Kidney (tissue), 14 donors: Measurements from ENCODE around the gene SLC1A2. TPM values are rescaled to one million over a fixed set of nuclear protein-coding genes. Genes with fewer than 3 reads are reported as not detected.

Source experiments
- DNase-seq, 5 donors: peaks; one replicate each; pipeline ENCODE4 v3.0.0-alpha.2; 2013 to 2020
- FAIRE-seq: peaks from 2 replicates; lab custom pipeline; 2012; peaks lifted over from hg19 to GRCh38; lab: Jason Lieb, UNC
- H3K27ac ChIP-seq, 2 donors: one replicate each; pipeline ENCODE4 v1.7.0; 2013; ENCODE audit warnings: low read depth in 2 of 2, low read length in 2 of 2, inconsistent platforms in 1 of 2
- H3K27me3 ChIP-seq: one replicate; pipeline ENCODE4 v1.7.1; 2013; ENCODE audit warnings: low read length, inconsistent platforms; ENCODE audit not compliant: control insufficient read depth, insufficient read depth
- H3K36me3 ChIP-seq, 3 donors: one replicate each; pipeline versions ENCODE4 v1.7.0 to v1.7.1; 2013; ENCODE audit warnings: low read length in 3 of 3, control low read depth in 1 of 3, inconsistent platforms in 1 of 3; ENCODE audit not compliant: insufficient read depth in 3 of 3, control insufficient read depth in 2 of 3
- H3K4me1 ChIP-seq, 3 donors: one replicate each; pipeline versions ENCODE4 v1.7.0 to v1.7.1; 2013; ENCODE audit warnings: low read length in 3 of 3, inconsistent platforms in 1 of 3, low read depth in 1 of 3; ENCODE audit not compliant: control insufficient read depth in 2 of 3, insufficient read depth in 2 of 3
- H3K4me3 ChIP-seq, 3 donors: one replicate each; pipeline versions ENCODE4 v1.7.0 to v1.8.1; 2013; ENCODE audit warnings: low read length in 3 of 3, control low read depth in 1 of 3, inconsistent platforms in 1 of 3
- H3K9ac ChIP-seq, 3 donors: one replicate each; pipeline versions ENCODE4 v1.7.0 to v1.7.1; 2013; ENCODE audit warnings: low read length in 3 of 3, control low read depth in 1 of 3, inconsistent platforms in 1 of 3
- H3K9me3 ChIP-seq, 3 donors: one replicate each; pipeline versions ENCODE4 v1.7.0 to v1.7.1; 2013; ENCODE audit warnings: low read length in 3 of 3, control low read depth in 1 of 3, inconsistent platforms in 1 of 3; ENCODE audit not compliant: control insufficient read depth in 2 of 3, insufficient read depth in 1 of 3
- intact Hi-C: fragments of 100-400 bp; cut with DNase I; formaldehyde crosslinking; loops from one replicate; pipeline ENCODE4 v1.11.1; 2022
- polyA plus RNA-seq: library from polyadenylated mRNA; stranded (reverse); fragments of 350-450 nt; fragmentation: Illumina TruSeq; extraction: RNeasy Lipid Tissue Mini Kit (QIAGEN cat#74804); gene quantifications from one replicate; pipeline ENCODE4 v1.2.3, GENCODE V29; 2014; ENCODE audit warnings: low read depth, low replicate concordance; ENCODE audit not compliant: insufficient read depth
- total RNA-seq: library from RNA; stranded (reverse); fragmentation: NEBNext Ultra II Directional; extraction: Animal tissue kit (Norgen Biotek cat#: 25700); gene quantifications from one replicate; pipeline ENCODE4 v1.2.1, GENCODE V29; 2021
- TF ChIP-seq, protein P1 (sequence below): IDR thresholded peaks from 3 replicates; pipeline ENCODE4 v1.5.1; 2012; ENCODE audit warnings: mild to moderate bottlenecking, moderate library complexity, borderline replicate concordance; ENCODE audit not compliant: insufficient read depth; ENCODE audit errors: extremely low read depth
- donor health status: control.
- donor health status: control.
- donor health status: control.
- donor health status: control.
- donor health status: control.
- donor health status: DM: yes; HTN: yes; CAD: no.
- donor health status: Normal renal cell carcinoma (clear cell type).

SLC1A2 gene
- total and polyA plus RNA-seq, 2 donors from 2014 or later, result 0.11 to 0.28 TPM

DNA sequence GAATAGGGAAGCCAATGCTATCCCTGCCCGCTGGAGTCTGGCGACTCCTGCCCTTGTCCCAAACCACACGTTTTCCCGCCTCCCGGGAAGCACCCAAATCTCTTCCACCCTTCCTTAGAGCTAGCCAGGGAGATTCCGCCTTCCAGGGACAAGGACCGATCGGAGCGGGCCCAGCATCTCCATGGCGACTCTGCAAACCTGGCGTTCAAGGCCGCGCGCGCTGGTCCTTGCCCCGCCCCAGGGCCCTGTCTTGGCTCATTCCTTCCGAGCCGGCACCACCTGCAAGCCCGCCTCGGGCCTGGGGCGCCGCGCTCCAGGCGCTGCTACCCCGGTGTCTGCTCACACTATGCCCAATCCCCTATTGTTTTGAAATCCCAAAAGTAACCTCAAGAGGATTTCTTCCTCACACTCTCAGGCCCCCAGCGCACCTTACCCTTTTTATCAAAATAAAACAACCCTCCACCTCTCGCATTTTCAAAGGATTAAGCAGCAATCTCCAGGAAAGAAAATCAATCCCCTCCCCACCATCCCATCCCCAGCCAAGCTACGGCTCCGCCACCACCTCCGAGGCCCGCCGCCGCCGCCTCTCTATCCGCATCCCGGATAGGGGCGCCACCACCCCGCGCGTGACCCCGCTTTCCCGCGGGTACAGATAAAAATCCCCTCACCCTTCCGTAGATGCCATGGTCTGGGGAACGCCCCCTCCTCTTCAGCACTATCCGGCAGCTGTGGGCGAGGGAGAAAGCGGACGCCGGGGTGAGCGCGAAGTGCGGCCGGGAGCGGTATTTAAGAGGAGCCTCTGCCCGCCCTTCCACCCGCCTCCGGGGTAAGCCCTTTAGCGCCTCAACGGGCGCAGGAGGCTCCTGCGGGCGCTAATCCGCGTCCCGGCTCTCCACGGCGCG is 825 bp downstream of the SLC1A2 start:
- no peaks in the 10 kb centered on the region for H3K9me3 ChIP-seq
- intact Hi-C loops, result no loop called here
- no peaks in the 10 kb centered on the region for H3K36me3 ChIP-seq
- peaks cover 0 to 3% (median 0%) of the 10 kb centered on the region in 3 donors for H3K4me1 ChIP-seq
- TF ChIP-seq, protein P1, sequence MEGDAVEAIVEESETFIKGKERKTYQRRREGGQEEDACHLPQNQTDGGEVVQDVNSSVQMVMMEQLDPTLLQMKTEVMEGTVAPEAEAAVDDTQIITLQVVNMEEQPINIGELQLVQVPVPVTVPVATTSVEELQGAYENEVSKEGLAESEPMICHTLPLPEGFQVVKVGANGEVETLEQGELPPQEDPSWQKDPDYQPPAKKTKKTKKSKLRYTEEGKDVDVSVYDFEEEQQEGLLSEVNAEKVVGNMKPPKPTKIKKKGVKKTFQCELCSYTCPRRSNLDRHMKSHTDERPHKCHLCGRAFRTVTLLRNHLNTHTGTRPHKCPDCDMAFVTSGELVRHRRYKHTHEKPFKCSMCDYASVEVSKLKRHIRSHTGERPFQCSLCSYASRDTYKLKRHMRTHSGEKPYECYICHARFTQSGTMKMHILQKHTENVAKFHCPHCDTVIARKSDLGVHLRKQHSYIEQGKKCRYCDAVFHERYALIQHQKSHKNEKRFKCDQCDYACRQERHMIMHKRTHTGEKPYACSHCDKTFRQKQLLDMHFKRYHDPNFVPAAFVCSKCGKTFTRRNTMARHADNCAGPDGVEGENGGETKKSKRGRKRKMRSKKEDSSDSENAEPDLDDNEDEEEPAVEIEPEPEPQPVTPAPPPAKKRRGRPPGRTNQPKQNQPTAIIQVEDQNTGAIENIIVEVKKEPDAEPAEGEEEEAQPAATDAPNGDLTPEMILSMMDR, result no peak
- no peak overlapping the region for H3K27ac ChIP-seq
- no peak overlapping the region for H3K9ac ChIP-seq
- DNase-seq (peak in 4 of 5 donors; percentile 33 to 63 (median 40)), FAIRE-seq (no peak)
- peak overlapping the region in 1 of 3 donors; percentile 17 for H3K4me3 ChIP-seq
- peaks cover 29% of the 10 kb centered on the region for H3K27me3 ChIP-seq

DNA sequence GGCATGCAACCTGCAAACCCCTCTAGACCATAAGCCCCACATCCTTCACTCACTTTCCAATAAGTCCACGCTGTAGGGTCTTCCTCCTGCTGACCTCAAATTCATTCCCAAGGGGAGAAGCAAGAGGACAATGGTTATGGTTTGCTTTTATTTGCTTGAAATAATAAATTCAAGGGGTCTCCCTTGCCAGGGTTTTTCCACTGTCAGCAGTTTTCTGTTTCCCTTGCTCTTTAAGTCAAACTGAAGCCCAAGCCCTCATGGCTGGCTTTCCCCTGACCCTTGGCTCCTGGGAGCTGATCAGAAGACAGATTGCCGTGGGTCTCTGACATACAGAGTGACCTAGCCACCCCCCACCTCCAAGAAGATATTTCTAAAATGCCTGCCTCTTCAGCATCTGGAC is 3.9 kb downstream of the SLC1A2 start:
- Histone ChIP-seq H3K9ac (no peak overlapping the region), H3K4me3 (no peak overlapping the region), H3K4me1 (peaks cover 0 to 3% (median 0%) of the 10 kb centered on the region in 3 donors), H3K27me3 (peaks cover 18% of the 10 kb centered on the region), H3K9me3 (no peaks in the 10 kb centered on the region), H3K27ac (no peak overlapping the region), H3K36me3 (no peaks in the 10 kb centered on the region)
- DNase-seq (no peak), FAIRE-seq (no peak)
- intact Hi-C loops, result no loop called here
- TF ChIP-seq, protein P1, result no peak

- Histone ChIP-seq H3K9me3 (no peaks in the 10 kb centered on the region), H3K27ac (no peak overlapping the region), H3K27me3 (peaks cover 14% of the 10 kb centered on the region), H3K9ac (no peak overlapping the region), H3K4me3 (no peak overlapping the region), H3K36me3 (no peaks in the 10 kb centered on the region), H3K4me1 (peaks cover 0 to 2% (median 0%) of the 10 kb centered on the region in 3 donors)
- TF ChIP-seq, protein P1, result no peak
- DNase-seq, result no peak
- intact Hi-C loops, result no loop called here
- FAIRE-seq, result no peak
These were observed 4.6 kb downstream of the SLC1A2 start for GRCh38 chr11:35414776-35415175.
